Mesothelial cell of epicardium (in vitro differentiated cells): ENCODE data around the gene SNAPC3. TPM values are rescaled to one million over a fixed set of nuclear protein-coding genes. Genes with fewer than 3 reads are reported as not detected.

Experiments used
- DNase-seq, 2 experiments: peaks; one replicate each; pipeline ENCODE4 v3.0.0; 2021; ENCODE audit warnings: low spot score in 2 of 2; ENCODE audit not compliant: unreplicated experiment in 2 of 2
- H3K27ac Mint-ChIP-seq: 2 replicates; pipeline ENCODE4 v1.8.0; 2021; ENCODE audit warnings: mixed read lengths
- H3K27me3 Mint-ChIP-seq: 2 replicates; pipeline ENCODE4 v1.8.0; 2021; ENCODE audit warnings: low read depth, mixed read lengths
- H3K36me3 Mint-ChIP-seq: 2 replicates; pipeline ENCODE4 v1.8.0; 2021; ENCODE audit warnings: mixed read lengths
- H3K4me1 Mint-ChIP-seq: 2 replicates; pipeline ENCODE4 v1.8.0; 2021; ENCODE audit warnings: mixed read lengths
- H3K4me3 Mint-ChIP-seq: 2 replicates; pipeline ENCODE4 v1.8.0; 2021; ENCODE audit warnings: mild to moderate bottlenecking, moderate library complexity, mixed read lengths
- H3K9me3 Mint-ChIP-seq: 2 replicates; pipeline ENCODE4 v1.8.0; 2021; ENCODE audit warnings: mixed read lengths
- CTCF ChIP-seq: fragments of 200-600 bp; sonication (generic); IDR thresholded peaks from one replicate; pipeline ENCODE4 v1.5.0; 2021; ENCODE audit warnings: antibody characterized with exemption; ENCODE audit not compliant: unreplicated experiment
- total RNA-seq: library from RNA; stranded (reverse); gene quantifications from 3 replicates; pipeline ENCODE4 v1.2.1, GENCODE V29; 2021

SNAPC3 gene
- total RNA-seq, 1 donor from 2014 or later, result 43.5 TPM

- Mint-ChIP-seq H3K36me3 (peaks cover 34% of the 10 kb centered on the region), H3K27me3 (no peaks in the 10 kb centered on the region), H3K27ac (peak overlapping the region; percentile 45), H3K4me3 (no peak overlapping the region), H3K4me1 (peaks cover 20% of the 10 kb centered on the region), H3K9me3 (no peaks in the 10 kb centered on the region)
- DNase-seq, result no peak
- TF ChIP-seq CTCF, result no peak
These were observed 78.5 kb downstream of the SNAPC3 start for GRCh38 chr9:15501179-15501578.

GRCh38 chr9:15501803-15502202 is 79.1 kb downstream of the SNAPC3 start:
- no peak overlapping the region for H3K4me3 Mint-ChIP-seq
- peaks cover 34% of the 10 kb centered on the region for H3K36me3 Mint-ChIP-seq
- peaks cover 20% of the 10 kb centered on the region for H3K4me1 Mint-ChIP-seq
- H3K9me3 Mint-ChIP-seq, result no peaks in the 10 kb centered on the region
- no peaks in the 10 kb centered on the region for H3K27me3 Mint-ChIP-seq
- TF ChIP-seq CTCF, result no peak
- DNase-seq, result no peak
- H3K27ac Mint-ChIP-seq, result no peak overlapping the region

GRCh38 chr9:15505921-15506320 is 83.2 kb downstream of the SNAPC3 start:
- TF ChIP-seq CTCF, result no peak
- peaks cover 27% of the 10 kb centered on the region for H3K36me3 Mint-ChIP-seq
- H3K27ac Mint-ChIP-seq, result no peak overlapping the region
- no peak for DNase-seq
- H3K9me3 Mint-ChIP-seq, result no peaks in the 10 kb centered on the region
- peaks cover 24% of the 10 kb centered on the region for H3K4me1 Mint-ChIP-seq
- no peaks in the 10 kb centered on the region for H3K27me3 Mint-ChIP-seq
- H3K4me3 Mint-ChIP-seq, result no peak overlapping the region

- Mint-ChIP-seq H3K27me3 (no peaks in the 10 kb centered on the region), H3K36me3 (peaks cover 13% of the 10 kb centered on the region), H3K4me1 (peaks cover 29% of the 10 kb centered on the region), H3K9me3 (no peaks in the 10 kb centered on the region), H3K4me3 (peak overlapping the region; percentile 79), H3K27ac (peak overlapping the region; percentile 89)
- no peak for TF ChIP-seq CTCF
- peak in 1 of 2 experiments; percentile 46 for DNase-seq
These were observed 87.5 kb downstream of the SNAPC3 start for GRCh38 chr9:15509931-15510788.

GRCh38 chr9:15510789-15511575 is 88.3 kb downstream of the SNAPC3 start, which contains the start of gene PSIP1:
PSIP1 (minus strand) TSS chr9:15510970; CDS start chr9:15510188, 782 bp downstream.
- Mint-ChIP-seq H3K27ac (peak within 1 kb of the TSS; percentile 100), H3K4me1 (peaks cover 29% of the 10 kb centered on the region), H3K36me3 (peaks cover 9% of the 10 kb centered on the region), H3K27me3 (no peaks in the 10 kb centered on the region), H3K9me3 (no peaks in the 10 kb centered on the region), H3K4me3 (peak within 1 kb of the TSS; percentile 96)
- DNase-seq, result peak; percentile 64 to 84
- no peak for TF ChIP-seq CTCF

Other genes with a start within 250 kb of the SNAPC3 start
- 5.2 to 6.0 TPM (median 6.0 TPM) in 3 replicates for gene TTC39B, start 115.7 kb upstream of the SNAPC3 start, total RNA-seq
- gene PSIP1, start 88.1 kb downstream of the SNAPC3 start, total RNA-seq, result 97.3 to 103 TPM (median 98.7 TPM) in 3 replicates
- 7.3 to 9.8 TPM (median 8.3 TPM) in 3 replicates for gene CCDC171, start 130.2 kb downstream of the SNAPC3 start, total RNA-seq